Duodenal mucosa (tissue), 2 donors: ENCODE results near the gene KCNQ1.

Source experiments
- H3K27ac ChIP-seq: one replicate; pipeline ENCODE4 v1.7.0; 2013; ENCODE audit warnings: low read depth, low read length
- H3K27me3 ChIP-seq, 2 donors: one replicate each; pipeline ENCODE4 v1.7.0; 2013; ENCODE audit warnings: low read length in 2 of 2, control low read depth in 1 of 2; ENCODE audit not compliant: insufficient read depth in 2 of 2, control insufficient read depth in 1 of 2
- H3K36me3 ChIP-seq, 2 donors: one replicate each; pipeline ENCODE4 v1.7.0; 2013; ENCODE audit warnings: low read length in 2 of 2, control low read depth in 1 of 2; ENCODE audit not compliant: insufficient read depth in 2 of 2, control insufficient read depth in 1 of 2
- H3K4me1 ChIP-seq, 2 donors: one replicate each; pipeline ENCODE4 v1.7.0; 2013; ENCODE audit warnings: low read length in 2 of 2, control low read depth in 1 of 2; ENCODE audit not compliant: insufficient read depth in 2 of 2, control insufficient read depth in 1 of 2
- H3K4me3 ChIP-seq, 2 donors: one replicate each; pipeline ENCODE4 v1.7.0; 2013; ENCODE audit warnings: low read length in 2 of 2, low read depth in 1 of 2
- H3K9ac ChIP-seq, 2 donors: one replicate each; pipeline ENCODE4 v1.7.0; 2013; ENCODE audit warnings: low read length in 2 of 2, low read depth in 1 of 2
- H3K9me3 ChIP-seq, 2 donors: one replicate each; pipeline ENCODE4 v1.7.0; 2013; ENCODE audit warnings: low read length in 2 of 2, control low read depth in 1 of 2; ENCODE audit not compliant: control insufficient read depth in 1 of 2

The KCNQ1 gene

DNA sequence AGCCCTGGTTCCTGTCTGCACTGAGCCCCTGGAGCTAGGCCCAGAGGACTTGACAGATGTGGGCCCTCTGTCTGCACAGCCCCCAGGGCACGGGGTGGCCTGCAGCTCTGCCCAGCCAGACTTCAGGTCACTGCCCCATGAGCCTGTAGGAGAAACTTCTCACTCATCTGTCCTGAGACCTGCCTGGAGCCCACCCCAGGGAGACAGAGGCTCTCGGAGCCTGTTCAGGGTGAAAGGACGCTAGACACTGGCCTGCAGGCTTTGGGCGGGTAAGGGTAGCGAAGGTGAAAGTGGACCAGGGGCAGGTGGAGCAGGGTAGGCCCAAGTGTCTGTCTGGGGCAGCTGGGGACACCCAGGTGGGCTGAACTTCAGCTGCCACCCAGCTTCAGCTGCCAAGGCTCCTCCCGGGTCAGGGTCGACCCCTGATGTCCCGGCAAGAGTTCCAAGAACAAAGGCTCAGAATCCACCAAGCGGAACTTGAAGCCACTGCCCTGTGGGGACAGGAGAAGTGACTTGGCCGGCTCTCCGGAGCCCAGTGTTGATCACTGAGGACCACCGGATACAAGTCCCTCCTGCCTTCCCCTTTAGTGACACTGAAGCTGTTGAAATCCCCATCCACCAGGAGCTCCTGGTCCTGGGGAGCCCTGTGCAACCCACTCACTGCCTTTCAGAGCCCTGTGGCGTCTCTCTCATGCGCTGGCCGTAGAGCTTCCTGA is 90.3 kb downstream of the KCNQ1 start:
- Histone ChIP-seq H3K27me3 (no peaks in the 10 kb centered on the region), H3K4me3 (no peak overlapping the region), H3K9me3 (no peaks in the 10 kb centered on the region), H3K27ac (no peak overlapping the region), H3K36me3 (peaks cover 0 to 13% of the 10 kb centered on the region in 2 donors), H3K4me1 (peaks cover 28 to 33% of the 10 kb centered on the region in 2 donors), H3K9ac (no peak overlapping the region)

DNA sequence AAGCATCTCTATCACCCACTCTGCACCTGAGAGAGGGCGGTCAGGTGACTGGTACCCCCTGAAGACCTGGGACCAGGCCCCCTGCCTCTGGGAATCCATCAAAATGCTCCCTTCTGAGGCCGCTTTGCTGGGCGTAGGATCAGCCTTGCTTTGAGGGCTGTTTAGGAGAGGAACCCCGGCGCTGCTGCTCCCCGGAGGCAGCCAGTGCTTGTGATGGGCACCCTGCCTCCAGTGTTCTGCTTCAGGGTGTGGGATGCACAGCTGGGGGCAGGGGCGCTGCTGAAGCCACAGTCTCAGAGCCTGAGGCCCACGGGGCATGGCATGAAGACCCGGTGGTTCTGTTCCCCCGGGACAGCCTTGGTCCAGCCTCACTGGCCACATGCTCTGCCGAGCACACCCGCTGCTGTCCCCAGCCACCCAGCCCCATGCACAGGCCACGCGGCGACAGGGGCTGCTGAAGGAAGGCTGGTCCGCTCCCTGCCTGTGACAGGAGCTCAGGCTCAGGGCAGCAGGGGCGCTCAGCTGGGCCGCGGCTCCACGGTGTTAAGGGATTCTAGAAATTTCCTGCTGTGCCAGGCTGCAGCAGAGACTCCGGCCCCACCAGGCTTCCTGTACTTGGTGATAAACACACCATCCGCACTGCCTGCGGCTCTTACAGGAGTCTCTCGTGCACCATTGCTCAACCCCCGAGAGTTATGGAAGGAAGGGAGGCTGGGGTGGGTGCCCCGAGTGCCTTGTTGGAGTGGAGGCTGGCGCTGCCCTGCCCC is 91.0 kb downstream of the KCNQ1 start:
- Histone ChIP-seq H3K4me1 (peaks cover 28 to 33% of the 10 kb centered on the region in 2 donors), H3K36me3 (peaks cover 0 to 7% of the 10 kb centered on the region in 2 donors), H3K27me3 (no peaks in the 10 kb centered on the region), H3K9ac (no peak overlapping the region), H3K27ac (no peak overlapping the region), H3K9me3 (no peaks in the 10 kb centered on the region), H3K4me3 (no peak overlapping the region)

DNA sequence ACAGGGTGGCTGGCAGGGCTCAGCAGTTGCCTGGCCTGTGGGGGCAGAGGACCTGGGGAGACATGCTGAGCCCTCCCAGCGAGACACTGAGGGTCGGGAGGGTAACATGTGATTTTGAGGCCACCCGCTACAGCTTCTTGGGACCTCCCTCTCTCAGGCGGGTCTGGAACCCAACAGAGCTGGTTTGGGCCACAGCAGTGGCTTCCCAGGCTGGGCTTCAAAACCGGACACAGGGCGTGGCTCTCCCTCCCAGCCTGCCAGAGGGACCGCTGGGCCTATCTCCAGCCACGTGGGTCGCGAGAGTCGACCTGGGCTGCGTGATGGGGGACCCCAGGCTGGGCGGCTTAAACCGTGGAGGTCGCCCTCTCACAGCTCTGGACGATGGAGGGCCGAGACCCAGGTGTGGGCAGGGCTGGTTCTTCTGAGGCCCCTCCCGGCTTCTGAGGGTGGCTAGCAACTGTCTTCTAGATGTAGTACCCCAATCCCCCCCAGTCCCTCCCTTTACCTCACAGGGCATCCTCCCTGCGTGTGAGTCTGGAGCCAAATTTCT is 91.7 kb downstream of the KCNQ1 start:
- Histone ChIP-seq H3K36me3 (peaks cover 0 to 9% of the 10 kb centered on the region in 2 donors), H3K27me3 (no peaks in the 10 kb centered on the region), H3K27ac (no peak overlapping the region), H3K4me1 (peaks cover 26 to 29% of the 10 kb centered on the region in 2 donors), H3K9ac (no peak overlapping the region), H3K9me3 (no peaks in the 10 kb centered on the region), H3K4me3 (no peak overlapping the region)

DNA sequence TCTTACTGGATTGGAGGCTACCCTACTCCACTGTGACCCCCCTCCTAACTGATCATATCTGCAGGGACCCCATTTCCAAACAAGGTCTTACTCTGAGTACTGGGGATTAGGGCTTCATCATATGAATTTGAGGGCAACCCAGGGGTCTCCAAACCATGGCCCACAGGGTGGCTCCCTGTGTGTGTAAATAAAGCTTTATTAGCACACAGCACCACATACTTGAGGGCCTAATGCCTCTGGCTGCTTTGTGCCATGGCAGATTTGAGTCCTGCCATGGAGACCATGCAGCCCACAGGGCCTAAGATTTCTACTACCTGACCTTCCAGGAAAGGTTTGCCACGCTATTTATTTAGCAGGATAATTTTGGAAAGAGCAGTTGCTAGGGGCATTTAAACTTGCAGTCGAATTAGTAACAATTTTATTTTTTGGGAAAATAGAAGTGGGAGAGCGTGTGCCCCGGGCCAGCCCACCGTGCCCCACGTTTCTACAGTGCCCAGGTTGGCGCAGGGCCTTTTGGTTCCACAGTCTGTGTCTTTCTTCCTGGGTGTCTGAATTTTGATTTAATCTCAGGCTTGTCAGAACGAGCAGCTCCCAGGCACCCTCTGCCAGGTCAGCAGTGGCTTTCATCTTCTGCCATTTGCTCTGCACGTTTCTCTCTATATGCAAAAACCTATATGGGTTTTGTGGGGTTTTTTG is 92.3 kb downstream of the KCNQ1 start:
- Histone ChIP-seq H3K4me1 (peaks cover 20 to 22% of the 10 kb centered on the region in 2 donors), H3K36me3 (peaks cover 0 to 5% of the 10 kb centered on the region in 2 donors), H3K4me3 (no peak overlapping the region), H3K9ac (no peak overlapping the region), H3K27ac (no peak overlapping the region), H3K27me3 (no peaks in the 10 kb centered on the region), H3K9me3 (no peaks in the 10 kb centered on the region)

DNA sequence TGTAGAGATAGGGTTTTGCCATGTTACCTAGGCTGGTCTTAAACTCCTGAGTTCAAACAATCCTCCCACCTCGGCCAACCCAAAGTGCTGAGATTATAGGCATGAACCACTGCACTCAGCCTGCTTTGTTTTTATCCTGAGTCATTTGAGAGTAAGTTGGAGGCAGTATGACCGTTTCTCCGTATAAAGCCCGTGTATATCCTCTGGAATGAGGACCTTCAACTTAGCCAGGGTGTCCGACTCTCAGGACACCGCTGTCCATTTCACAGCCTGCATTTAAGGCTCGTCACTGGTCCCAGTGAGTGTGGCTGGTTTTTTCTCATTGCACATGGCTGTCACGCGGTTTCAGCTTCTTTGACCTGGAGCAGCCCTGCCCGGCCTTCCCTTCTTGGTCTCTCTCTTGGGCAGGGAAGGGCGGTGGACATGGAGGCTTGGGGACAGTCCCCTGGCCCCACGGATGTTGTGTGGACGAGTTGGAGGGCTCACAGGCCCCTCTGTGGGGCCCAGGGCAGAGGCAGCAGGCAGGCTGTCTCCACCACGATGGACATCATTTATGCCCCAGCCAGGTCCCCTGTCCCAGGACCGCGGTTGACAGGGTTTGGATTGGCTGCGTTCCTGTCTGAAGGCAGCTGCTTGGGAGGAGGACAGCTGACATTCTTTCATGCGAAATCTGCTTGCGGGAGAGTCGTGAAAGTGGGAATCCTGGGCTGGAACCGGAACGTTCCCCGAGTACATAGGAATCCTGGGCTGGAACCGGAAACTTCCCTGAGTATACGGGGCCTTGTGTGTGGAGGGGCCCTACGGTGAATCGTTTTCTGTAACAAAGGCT is 93.3 kb downstream of the KCNQ1 start:
- Histone ChIP-seq H3K27me3 (no peaks in the 10 kb centered on the region), H3K27ac (no peak overlapping the region), H3K4me1 (peaks cover 15 to 16% of the 10 kb centered on the region in 2 donors), H3K4me3 (no peak overlapping the region), H3K9ac (no peak overlapping the region), H3K36me3 (peaks cover 0 to 4% of the 10 kb centered on the region in 2 donors), H3K9me3 (no peaks in the 10 kb centered on the region)

DNA sequence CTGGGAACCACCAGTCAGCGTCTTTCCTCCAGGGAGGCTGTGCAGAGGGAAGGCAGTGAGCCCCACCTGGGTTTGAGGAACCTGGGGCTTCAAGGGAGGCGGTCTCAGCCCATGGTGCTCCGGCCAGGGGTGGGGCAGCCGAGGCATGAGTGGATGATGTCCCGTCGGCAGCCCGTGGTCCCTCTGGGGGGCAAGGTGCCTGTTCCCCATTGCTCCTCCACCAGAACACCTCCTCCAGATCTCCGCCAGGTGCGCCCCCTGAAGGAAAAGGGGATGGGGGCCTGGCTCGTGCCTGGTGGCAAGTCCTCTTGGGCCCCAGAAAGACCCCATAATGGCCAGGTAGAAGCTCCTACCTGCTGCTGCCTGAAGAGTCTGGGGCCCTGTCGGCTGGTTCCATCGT is 94.1 kb downstream of the KCNQ1 start:
- H3K36me3 ChIP-seq = peaks cover 0 to 4% of the 10 kb centered on the region in 2 donors
- H3K4me3 ChIP-seq = no peak overlapping the region
- H3K9ac ChIP-seq = no peak overlapping the region
- H3K27me3 ChIP-seq = no peaks in the 10 kb centered on the region
- no peak overlapping the region for H3K27ac ChIP-seq
- peaks cover 6 to 8% of the 10 kb centered on the region in 2 donors for H3K4me1 ChIP-seq
- H3K9me3 ChIP-seq = no peaks in the 10 kb centered on the region

DNA sequence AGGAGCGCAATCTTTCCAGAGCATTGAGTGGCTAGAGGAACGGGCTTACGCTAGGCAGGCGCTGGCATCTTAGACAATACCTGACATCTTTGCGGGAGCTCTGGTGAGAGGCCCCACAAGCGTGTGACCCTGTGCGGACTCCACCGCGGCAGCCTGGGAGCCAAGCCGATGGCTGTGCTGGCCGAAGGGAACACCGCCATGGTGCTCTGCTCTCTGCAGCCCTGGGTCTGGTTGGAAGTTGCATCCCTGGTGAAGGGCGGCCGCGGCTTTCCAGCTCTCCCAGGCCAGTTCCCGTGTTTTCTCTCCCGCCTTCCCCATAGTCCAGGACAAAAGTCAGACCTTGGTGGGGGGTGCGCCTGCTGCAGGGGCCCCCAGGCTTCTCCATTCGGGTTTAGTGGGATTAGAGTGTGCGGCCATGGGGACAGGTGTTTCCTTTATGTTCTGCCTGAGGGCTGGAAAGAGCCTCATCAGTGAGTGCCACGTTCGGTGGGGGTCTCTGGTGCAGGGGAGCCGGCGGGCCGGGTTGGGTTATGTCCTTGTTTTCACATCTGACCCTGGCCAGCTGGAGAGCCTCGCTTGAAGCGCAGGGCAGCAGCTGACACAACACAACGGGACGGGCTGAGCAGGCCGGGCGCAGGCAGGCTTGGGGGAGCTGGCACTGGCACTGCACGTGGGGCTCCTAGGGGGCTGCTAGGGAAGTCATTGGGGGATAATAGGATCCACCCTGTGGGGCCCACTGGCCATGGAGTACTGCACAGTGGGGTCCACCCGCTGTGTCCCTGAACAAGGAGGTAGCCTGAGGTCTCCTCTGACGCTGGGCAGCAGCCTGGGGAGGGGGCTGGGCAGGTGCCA is 94.8 kb downstream of the KCNQ1 start:
- Histone ChIP-seq H3K9ac (no peak overlapping the region), H3K27ac (no peak overlapping the region), H3K4me3 (no peak overlapping the region)

DNA sequence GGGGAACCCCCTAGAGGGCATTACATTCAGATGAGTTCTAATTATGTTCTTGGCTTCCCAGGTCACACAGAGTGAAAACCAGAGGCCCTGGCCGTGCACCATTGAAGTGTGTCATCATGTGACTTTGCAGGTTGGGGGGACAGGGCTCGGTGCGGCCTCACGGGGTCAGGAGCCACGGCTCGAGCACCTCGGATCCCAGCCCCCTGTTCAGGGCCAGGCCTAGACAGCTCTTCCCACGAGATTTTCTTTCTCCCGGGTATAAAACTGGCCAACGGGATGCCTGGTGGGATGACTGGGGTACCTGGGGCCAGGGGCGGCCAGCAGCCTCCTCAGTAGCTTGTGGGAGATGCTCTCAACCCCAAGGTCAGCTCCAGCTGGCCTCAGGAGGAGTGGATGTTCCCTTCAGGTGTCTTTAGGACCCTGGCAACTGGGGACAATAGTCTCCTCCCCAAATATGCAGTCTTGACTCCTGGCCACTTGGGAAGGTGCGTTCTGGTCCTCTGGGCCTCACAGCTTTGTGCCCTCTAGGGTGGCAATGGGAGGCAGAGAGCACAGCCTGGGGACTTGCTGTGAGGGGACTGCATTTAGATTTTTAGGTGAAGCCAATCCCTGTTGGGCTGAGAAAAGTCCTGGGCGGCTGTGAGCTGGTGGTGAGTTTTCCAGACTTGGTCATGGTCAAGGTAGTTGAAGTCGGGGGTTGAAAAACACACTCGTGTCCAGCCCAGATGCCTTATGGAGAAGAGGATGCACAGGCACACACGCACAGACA is 95.6 kb downstream of the KCNQ1 start:
- H3K27ac ChIP-seq = no peak overlapping the region
- H3K9me3 ChIP-seq = no peaks in the 10 kb centered on the region
- H3K4me1 ChIP-seq = no peaks in the 10 kb centered on the region
- H3K4me3 ChIP-seq = no peak overlapping the region
- H3K27me3 ChIP-seq = no peaks in the 10 kb centered on the region
- peaks cover 0 to 4% of the 10 kb centered on the region in 2 donors for H3K36me3 ChIP-seq
- no peak overlapping the region for H3K9ac ChIP-seq

More for the DNA sequence above, 94.8 kb downstream of the KCNQ1 start:
- H3K36me3 ChIP-seq = peaks cover 0 to 4% of the 10 kb centered on the region in 2 donors
- H3K27me3 ChIP-seq = no peaks in the 10 kb centered on the region
- H3K9me3 ChIP-seq = no peaks in the 10 kb centered on the region
- peaks cover under 1 to 1% of the 10 kb centered on the region in 2 donors for H3K4me1 ChIP-seq
